Measurements from ENCODE around the gene CXCL16.
"Not testable (repeated sequence)": the region's sequence is repeated elsewhere in the genome, so short reads cannot be mapped to it uniquely, and the experiment has no call there.

The CXCL16 gene

DNA sequence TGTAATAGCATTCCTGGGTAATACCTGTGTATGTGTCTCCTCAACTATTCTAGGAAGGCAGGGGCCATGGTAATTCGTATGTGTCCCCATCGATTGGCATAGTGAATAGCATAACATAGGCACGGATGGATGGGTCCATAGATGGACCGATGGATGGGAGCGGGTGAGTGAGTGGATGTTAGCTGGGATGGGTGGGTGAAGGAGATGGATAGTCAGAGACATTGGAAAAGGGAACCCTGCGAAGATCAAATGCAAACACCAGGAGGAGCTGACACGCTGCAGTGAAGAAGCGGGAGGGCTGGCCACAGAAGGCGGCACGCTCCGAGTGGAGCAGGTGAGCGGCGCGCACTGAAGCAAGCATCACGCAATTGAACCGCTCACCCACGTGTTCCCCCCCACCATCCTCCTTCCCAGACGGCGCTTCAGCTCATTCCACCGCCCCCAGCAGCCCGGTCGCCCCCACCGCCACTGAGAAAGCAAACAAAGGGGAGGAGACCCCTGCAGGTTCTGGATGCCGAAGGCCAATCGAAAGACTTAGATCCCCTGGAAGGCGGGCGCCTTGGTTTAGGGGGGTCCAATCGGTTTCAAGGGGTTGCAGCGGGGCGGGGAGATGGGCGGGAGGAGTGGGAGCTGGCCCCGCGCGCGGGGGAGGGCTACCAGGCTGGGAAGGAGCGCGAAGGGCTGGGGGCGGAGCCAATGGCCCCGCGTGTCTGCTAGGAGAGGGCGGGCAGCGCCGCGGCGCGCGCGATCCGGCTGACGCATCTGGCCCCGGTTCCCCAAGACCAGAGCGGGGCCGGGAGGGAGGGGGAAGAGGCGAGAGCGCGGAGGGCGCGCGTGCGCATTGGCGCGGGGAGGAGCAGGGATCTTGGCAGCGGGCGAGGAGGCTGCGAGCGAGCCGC is 29.7 kb downstream of the CXCL16 start, which contains the start of gene ARRB2:
Gene ARRB2, plus strand, starts transcription at position 839 of the 899 bp plus-strand sequence. CDS start 90 bp downstream, outside the sequence.
- TF ChIP-seq, protein P1, sequence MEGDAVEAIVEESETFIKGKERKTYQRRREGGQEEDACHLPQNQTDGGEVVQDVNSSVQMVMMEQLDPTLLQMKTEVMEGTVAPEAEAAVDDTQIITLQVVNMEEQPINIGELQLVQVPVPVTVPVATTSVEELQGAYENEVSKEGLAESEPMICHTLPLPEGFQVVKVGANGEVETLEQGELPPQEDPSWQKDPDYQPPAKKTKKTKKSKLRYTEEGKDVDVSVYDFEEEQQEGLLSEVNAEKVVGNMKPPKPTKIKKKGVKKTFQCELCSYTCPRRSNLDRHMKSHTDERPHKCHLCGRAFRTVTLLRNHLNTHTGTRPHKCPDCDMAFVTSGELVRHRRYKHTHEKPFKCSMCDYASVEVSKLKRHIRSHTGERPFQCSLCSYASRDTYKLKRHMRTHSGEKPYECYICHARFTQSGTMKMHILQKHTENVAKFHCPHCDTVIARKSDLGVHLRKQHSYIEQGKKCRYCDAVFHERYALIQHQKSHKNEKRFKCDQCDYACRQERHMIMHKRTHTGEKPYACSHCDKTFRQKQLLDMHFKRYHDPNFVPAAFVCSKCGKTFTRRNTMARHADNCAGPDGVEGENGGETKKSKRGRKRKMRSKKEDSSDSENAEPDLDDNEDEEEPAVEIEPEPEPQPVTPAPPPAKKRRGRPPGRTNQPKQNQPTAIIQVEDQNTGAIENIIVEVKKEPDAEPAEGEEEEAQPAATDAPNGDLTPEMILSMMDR (IDR thresholded peaks at IDR 0.05; ENCODE audit: low read depth, low read length): peak; percentile 43
- DNase-seq: peak; percentile 96
- Histone ChIP-seq H3K36me3 (no peaks in the 10 kb centered on the region), H3K4me1 (no peaks in the 10 kb centered on the region), H3K9me3 (no peaks in the 10 kb centered on the region), H3K4me3 (ENCODE audit: low read depth, low read length) (peak within 1 kb of the TSS; percentile 65), H3K27me3 (no peaks in the 10 kb centered on the region)

DNA sequence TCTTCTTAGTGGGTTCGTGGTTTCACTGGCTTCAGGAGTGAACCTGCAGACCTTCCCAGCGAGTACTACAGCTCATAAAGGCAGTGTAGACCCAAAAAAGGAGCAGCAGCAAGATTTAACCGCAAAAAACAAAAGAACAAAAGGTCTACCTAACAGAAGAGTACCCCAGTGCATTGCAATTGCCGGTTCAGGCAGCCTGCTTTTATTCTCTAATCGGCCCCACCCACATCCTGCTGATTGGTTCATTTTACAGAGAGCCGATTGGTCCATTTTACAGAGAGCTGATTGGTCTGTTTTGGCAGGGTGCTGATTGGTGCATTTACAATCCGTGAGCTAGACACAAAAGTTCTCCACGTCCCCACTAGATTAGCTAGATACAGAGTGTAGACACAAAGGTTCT is 31.3 kb downstream of the CXCL16 start:
- TF ChIP-seq, protein P1 (IDR thresholded peaks at IDR 0.05; ENCODE audit: low read depth, low read length): no peak
- peak; percentile 66 for DNase-seq

DNA sequence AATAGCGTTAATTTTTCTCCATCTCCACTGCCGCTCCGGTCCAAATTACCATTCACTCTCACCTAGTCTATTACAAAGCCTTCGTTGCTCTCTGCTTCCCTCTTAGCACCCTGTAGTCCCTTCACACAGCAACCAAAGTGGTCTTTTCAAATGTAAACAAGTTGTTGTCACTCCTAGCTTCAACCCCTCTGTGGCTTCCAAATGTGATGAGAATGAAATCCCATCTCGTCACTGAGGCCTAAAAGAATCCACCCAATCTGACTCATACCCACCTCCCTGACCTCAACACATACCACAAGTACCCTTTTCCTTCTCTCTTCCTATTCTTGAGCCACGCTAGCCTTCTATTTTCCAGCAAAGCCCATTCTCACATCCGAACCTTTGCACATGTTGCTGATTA is 33.6 kb downstream of the CXCL16 start:
- no peak for DNase-seq
- Histone ChIP-seq H3K36me3 (no peaks in the 10 kb centered on the region), H3K4me1 (no peaks in the 10 kb centered on the region), H3K4me3 (ENCODE audit: low read depth, low read length) (no peak overlapping the region), H3K27me3 (no peaks in the 10 kb centered on the region), H3K9me3 (no peaks in the 10 kb centered on the region)
- TF ChIP-seq, protein P1 (IDR thresholded peaks at IDR 0.05; ENCODE audit: low read depth, low read length): no peak

More for the DNA sequence above, 31.3 kb downstream of the CXCL16 start:
- Histone ChIP-seq H3K27me3 (no peaks in the 10 kb centered on the region), H3K36me3 (no peaks in the 10 kb centered on the region), H3K4me1 (no peaks in the 10 kb centered on the region), H3K9me3 (no peaks in the 10 kb centered on the region), H3K4me3 (ENCODE audit: low read depth, low read length) (no peak overlapping the region)

DNA sequence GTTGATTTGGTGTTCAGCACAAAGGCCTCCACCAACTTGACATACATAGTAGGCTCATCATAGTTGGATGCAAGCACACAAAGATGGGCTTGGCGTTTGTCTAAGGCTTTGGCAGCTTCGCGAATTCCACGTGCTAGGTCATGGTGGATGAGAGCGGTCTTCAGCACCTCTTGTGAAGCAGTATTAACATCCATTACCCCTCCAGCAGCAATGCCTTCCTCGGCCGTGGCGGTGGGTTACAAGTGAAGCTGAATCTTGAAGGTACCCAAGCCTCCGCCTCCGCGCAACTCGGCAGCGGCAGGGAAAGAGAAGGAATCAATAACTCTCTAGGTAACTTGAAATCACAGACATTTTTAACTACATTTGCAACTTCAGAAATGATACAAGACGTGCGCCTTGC is 34.7 kb downstream of the CXCL16 start:
- Histone ChIP-seq H3K4me1 (no peaks in the 10 kb centered on the region), H3K36me3 (no peaks in the 10 kb centered on the region), H3K27me3 (no peaks in the 10 kb centered on the region), H3K9me3 (no peaks in the 10 kb centered on the region), H3K4me3 (ENCODE audit: low read depth, low read length) (peak overlapping the region; percentile 90)
- TF ChIP-seq, protein P1 (IDR thresholded peaks at IDR 0.05; ENCODE audit: low read depth, low read length): no peak
- DNase-seq: no peak

DNA sequence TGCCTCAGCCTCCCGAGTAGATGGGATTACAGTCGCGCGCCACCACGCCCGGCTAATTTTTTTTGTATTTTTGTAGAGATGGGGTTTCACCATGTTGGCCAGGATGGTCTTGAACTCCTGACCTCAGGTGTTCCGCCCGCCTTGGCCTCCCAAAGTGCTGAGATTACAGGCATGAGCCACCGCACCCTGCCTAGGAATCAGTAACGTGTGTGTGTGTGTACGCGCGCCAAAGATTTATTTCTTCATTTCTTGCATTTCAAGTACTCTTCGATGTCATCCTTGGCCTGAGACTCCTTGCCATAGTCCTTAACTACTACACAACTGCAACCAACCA is 35.2 kb downstream of the CXCL16 start:
- peak overlapping the region; percentile 90 for H3K4me3 ChIP-seq (ENCODE audit: low read depth, low read length)
- H3K9me3 ChIP-seq, H3K27me3 ChIP-seq, DNase-seq, H3K4me1 ChIP-seq, H3K36me3 ChIP-seq: not testable (repeated sequence)

DNA sequence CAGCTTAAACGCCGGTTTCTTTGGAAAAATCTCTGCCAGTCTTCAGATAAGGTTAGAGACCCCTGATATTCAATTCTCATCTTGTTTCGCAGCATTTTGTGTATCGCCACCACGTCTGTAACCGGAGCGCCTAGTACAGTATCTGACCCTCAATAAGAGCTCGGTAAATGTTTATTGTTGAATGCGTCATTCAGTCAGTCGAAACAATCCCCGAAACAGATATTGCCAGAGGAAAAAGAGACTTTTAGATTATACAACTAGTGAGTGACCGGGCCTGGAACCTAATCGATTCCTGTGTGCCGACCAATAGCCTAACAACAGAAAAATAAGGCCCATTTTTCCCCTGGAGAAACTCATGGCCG is 36.4 kb downstream of the CXCL16 start:
- DNase-seq: no peak
- Histone ChIP-seq H3K9me3 (no peaks in the 10 kb centered on the region), H3K27me3 (no peaks in the 10 kb centered on the region), H3K36me3 (no peaks in the 10 kb centered on the region), H3K4me3 (ENCODE audit: low read depth, low read length) (peak overlapping the region; percentile 90), H3K4me1 (no peaks in the 10 kb centered on the region)
- TF ChIP-seq, protein P1 (IDR thresholded peaks at IDR 0.05; ENCODE audit: low read depth, low read length): no peak
